Glomerular visceral epithelial cell (primary cell): ENCODE results near the gene HMX1.

ENCODE experiments used
- DNase-seq: peaks from one replicate; pipeline ENCODE4 v3.0.0-alpha.2; 2016; ENCODE audit errors: extremely low spot score

The HMX1 gene

DNA sequence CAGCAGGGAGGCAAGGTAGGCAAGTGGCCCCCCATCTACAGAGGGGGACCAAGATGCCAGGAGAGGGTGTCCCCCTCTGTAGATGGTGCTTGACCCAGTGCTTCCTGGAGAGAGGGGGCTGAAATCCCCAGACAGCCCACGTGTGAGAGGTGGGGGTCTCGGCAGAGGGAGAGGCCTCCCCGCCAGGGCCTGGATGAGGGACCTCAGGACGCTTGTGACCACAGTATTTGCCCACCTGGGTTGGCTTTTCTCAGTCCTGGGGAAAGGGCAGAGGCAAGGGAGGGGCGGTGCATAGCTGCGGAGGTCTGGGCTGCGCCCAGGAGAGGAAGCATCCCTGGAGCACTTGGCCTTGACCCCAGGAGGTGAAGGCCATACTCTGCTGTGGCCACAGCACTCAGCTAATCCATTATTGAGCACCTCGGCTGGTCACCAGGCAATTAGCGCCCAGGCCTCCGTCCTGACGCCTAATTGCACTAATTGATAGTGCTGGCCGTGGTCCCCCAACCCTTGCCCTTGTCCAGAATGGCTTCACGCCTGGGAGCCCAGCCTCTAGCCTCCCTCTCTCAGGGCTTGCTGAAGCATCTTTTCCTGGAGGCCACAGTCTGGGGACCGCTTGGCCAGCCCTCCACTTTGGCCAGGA, 30.7 kb downstream of the HMX1 start:
- no peak for DNase-seq

DNA sequence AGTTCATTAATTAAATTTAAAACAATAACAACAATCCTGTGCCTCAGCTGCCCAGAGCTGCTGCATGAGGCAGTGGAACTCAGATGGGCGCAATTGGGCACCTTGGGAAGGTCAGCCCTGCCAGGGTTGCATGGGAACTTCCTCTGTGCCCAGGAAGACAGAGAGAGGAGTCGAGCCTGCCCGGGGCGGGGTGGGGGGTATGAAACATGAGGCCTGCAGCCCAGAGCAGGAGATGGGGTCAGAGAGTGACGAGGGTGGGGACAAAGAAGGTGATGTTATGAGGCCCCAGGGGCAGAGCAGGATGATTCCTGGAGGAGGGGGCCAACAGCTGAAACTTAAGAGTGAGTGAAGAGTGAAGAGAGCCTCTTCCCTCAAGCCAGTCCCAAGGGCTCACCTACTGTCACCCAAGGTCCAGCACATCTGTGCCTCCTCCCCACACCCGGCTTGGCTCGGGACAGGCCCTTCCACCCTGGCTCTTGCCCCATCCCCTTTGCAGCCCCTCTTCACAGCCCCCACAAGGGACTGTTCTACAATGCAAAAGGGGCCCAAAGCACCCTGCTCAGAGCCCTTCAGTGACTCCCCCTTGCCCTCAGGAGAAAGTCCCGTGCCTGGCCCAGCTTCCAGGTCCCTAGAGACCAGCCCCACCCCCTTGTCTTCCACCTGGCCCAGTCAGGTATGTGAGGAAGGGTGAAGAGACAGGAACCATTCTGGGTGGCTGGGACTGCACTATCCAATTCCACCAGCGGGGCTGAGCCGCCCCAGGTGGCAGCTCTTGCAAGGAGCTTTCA, 31.4 kb downstream of the HMX1 start:
- no peak for DNase-seq

DNA sequence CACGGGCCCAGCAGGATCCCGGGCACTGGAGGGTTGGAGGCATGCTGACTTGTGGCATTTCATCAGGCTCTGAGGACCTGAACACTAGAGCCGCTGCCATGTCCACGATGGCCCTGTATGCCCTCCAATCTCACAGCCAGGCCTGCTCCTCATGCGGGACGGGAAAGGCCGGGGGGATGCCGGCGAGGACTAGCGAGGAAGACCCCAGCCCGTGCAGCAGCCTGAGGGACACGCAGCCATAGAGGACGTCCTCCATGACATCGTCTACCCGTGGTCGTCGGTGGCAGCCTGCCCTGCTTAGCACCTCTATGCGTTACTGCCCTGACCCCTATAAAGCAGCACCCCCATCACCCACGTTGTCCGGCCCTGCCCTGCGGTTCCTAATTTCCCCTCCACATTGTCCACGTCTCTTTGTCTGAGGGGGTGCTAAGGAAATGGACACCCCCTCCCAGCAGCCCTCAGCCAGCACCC, 32.6 kb downstream of the HMX1 start:
- DNase-seq: no peak

DNA sequence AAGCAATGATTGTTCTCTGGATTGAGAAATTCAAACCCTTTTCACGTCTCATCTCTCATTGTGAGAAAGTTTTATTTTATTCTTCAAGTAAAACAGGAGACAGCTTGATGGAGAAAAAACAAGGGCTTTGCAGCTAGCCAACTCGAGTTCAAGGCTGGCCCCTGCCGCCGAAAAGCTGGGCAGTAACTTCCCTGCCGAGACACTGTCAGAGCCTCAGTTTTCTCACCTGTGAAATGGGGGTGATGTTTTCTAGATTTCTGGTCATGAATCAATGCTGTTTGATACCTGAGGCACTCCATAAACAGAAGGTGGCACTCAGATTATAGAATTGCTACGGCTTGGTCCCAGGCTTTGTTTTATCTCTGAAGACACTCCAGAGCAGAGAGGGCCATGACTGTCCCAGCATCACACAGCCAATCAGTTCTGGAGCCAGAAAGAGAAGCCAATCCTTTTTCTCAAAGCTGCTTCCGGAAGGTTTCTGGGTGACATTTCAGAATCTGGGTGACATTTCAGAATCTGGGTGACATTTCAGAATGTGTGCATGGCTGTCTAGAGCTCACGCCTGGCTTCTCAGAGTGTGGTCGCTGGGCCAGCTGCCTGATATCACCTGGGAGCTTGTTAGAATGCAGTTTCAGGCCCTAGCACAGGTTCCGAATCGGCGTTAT, 33.2 kb downstream of the HMX1 start:
- DNase-seq: no peak

DNA sequence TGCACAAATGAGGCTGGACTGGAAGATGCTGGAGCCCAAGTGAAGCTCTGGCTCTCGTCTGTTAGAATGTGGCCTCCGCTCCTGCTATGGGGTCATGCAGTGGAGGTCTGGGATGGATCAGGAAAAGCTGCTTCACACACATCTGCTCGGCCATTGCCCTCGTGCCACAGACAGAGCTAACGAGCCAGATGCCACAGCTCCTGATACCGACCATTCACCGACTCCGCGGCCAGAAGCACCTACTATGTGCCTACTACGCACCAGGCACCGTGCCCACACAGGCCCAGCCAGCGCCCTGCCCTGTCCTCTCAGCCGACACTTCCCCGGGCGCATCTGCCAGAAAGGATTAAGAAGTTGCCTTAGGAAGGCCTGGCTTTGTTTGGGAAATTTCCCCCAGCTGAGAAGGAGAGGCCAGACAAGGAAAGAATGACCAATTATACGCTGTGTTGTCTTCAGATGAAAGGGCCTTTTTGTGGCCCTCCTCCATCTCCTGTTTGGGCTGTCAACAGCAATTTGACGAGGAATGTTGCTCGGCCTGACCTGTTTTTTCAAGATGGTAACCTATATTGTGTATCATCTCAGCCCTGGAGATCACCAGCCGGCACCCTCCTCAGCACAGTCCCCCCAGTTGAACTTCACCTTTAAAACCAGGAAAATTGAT, 34.3 kb downstream of the HMX1 start:
- DNase-seq: no peak

DNA sequence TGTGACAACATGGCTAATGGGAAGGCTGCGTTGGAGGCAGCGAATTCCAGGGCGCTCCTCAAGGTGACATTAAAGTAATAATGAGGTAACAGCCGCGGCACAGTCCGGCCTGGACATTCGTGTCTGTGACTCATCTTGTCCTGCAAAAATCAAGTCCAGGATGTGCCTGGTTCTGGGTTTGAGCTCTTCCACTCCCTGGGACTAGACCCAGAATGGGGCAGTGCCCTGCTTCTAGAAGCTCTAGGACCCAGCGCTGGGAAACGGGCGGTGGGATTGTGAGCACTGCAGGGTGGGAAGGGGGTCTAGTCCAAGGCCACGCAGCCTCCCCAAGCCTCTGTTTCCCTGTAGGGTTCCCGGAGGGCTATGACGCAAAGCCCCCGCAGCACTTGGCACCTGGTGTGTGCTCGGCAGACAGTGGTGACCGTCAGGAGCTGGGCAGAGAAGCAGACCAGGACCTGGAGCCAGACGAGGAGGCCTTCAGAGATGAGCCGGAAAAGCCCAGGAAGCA, 34.9 kb downstream of the HMX1 start:
- no peak for DNase-seq

DNA sequence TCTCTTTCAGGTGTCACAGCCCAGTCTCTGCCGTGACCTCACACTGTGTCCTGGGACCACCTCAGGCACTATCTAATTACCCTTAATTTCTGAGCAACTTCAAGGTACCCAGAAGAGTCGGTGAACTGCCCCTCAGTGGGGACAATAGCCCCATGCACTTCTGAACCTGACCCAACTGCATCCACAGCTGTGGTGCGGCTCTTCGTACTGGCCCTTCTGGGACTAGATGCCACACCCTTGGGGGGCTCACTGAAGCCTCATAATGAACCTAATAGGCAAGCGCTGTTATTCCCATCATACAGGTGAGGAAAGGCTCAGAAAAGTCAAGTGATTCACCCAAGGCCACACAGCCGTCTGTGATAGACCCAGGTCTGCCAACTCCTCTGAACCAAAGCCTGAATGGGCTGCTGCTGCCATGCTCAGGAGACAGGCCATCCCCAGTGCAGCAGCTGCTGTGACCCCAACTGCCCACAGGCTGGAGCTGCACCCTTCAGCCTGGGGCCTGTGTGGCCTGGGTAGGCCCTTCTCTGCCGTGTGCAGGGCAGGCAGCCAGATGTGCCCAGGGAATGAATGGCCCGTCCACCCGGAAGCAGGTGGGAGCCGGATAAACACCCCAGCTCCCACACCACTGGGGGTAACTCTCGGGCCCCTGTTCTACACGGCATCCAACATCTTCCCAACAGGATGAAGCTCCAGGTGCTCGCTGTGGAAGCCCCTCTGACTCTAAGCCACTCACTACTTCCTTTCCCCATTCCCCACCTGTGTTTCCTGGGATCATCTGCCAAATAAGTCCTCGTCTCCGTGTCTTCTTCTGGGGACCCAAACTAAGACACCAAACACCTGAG, 35.9 kb downstream of the HMX1 start:
- DNase-seq: no peak

DNA sequence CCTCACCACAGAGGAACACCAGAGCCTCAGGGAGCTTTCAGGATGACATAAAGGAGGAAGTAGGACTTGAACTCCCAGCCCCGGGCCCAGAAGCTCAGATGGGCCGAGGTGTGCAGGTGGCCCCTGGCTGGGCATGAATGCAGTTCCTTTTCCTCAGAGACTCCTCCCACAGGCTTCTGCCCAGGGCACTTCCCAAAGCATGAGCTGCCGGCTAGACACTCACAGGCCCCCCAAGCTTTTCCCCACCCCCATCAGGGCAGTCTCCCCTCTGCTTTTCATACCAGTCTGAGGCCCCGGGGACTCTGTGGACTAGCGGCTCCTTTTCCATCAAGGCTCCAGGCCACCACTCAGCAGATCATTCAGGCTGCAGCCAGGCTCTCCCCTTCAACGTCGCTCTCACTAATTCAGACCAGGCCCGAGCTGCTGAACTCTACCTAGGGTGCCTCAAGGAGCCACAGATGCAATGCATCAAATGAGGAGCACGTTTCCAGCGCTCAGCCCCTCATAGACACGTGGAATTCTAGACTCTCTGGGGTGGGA, 36.9 kb downstream of the HMX1 start:
- no peak for DNase-seq

DNA sequence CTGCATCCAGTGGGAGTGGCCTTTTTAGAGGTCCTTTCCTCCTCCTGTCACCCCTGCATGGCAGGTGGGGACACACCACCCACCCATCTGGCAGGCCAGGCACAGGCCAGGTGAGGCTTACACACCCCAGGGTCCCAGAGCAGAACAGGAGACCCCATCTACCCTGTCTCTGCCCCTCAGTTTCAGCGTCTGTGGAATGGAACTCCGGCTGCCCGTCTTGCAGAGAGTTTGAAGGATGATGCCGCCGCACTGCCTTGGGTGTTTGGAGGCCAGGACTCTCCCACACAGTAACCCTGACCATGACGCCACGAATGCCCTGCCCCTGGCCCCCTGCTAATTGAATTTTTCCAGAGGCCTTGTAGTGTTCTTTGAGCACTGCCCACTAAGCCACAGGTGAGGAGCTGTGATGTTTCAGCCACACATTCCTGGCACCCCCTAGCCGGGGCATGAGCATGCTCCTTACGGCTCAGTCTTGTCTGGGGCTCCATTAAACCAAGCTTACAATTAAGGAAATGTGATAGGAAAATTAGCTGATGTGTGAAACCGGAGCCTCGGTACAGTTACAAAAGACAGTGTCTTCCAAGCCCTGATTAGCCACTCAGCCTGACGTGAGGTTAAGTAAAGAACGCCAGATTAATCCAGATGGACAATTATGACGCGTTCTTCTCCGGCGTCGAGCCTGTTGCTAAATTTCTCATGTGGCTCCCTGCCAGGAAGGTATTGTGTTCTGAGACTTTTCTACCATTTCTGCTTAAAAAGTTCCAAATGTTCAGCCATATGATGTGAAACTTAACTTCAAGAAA, 39.3 kb downstream of the HMX1 start:
- DNase-seq: no peak

DNA sequence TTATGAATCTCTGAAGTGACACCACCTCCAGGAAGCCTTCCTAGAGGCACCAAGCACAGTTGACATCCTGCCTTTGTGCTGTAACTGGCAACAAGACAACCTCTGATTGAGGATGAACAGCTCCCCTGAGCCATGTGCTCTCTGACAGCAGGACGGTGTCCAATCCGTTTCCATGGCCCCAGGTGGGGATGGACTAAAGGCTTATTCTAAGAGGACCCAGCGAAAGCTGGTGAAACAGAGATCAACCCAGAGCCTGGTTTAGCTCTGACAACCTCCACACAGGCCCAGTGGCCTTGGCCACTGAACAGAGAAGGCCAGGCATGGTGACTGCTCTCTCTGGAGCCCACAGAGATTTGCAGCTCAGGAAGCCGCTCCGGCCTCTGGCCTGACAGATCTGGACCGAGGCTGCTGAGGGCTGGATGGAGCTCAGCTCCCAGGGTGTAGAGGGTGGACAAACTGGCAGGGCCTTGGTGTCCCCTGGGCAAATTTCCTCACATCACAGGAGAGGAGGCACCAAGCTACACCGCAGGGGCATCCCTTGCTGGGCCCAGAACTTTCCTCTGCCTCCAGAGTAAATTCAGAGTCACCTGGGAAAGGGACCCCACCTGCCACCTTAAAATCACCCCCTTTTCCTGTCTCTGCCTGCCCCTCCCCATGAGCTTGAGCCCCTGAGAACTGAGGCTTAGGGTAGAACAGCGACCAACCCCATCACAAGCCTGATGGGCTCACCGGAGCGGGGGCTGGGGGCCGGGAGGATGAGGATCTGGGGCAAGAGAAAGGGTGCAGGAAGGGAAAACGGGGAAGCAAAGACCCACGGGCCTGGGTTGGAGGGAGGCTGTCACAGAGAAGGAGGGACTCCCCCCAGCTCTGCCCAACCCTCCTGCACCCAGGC, 40.2 kb downstream of the HMX1 start:
- no peak for DNase-seq

DNA sequence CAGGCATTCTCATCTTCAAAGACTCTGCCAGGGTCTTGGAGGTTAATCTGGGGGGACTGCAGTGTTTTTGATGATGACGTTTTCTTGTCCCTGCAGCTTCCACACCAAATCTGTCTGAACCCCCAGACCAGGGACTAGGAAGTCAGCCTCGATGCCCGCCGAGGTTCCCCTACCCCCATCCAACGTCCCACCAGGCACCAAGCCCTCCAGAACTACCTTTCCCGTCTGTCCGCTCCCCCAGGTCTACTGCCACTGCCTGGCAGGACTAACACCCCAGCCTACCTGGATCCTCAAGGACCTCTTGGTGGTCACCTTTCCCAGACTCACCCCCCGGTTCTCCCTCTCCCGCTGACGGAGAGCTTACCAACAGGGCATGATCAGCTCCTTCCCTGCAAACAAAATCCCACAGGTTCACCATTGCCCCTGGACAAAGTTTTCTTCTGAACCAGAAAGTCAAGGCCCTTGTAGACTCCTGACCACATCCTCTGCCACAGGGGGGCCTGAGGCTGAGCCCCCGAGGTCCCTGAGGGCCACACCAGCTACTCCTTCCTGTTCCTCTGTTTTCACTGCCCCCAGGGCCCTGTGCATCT, 40.9 kb downstream of the HMX1 start:
- DNase-seq: no peak

DNA sequence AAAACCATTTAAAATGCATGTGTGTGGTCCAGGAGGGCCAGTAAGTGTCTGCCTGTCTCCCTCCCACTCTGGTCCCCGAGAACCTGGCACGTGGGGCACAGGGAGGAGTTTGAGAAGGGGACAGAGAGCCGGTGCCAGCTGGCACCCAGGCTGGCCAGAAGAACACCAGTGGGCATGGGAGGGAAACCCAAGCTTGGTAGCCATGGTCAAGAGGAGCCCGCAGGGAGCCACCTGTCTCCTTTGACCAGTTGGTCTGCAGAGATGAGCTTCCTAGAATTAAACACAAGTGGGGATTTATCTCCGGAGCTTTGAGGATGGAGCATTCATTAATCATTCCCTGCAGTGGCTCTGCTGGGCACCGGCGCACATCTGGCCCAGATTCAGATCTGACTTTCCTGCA, 41.6 kb downstream of the HMX1 start:
- no peak for DNase-seq

DNA sequence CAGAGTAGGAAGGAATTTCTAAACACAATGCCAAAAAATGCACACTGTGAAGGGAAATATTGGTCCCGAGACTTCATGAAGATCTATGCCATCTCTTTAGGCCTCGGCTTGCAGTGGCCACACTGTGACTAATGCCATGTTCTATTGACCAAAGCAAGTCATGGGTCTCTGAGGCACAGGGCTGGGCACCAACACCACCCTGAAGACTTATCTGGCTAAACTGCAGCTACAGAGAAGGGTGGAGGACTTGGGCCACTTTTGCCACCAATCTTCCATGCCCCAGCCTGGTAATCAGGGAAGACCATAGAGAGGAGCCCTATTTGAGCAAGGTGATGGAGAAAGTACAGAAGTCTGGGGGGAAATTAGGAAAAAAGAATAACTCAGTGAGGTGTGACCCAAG, 42.1 kb downstream of the HMX1 start:
- DNase-seq: no peak

DNA sequence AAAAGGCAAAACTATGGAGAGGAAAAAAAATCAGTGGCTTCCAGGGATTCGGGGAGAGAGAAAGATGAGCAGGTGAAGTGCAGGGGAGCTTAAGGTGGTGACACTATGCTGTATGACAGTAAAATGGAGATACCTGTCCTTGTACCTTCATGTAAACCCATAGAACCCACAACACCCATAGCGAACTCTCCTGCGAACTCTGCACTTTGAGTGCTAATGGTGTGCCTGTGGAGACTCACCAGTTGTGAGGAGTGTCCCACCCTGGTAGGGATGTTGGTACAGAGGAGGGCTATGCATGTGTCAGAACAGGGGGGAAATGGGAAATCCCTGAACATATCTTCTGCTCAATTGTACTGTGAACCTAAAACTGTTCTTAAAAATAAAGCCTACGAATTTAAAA, 42.8 kb downstream of the HMX1 start:
- DNase-seq: no peak

DNA sequence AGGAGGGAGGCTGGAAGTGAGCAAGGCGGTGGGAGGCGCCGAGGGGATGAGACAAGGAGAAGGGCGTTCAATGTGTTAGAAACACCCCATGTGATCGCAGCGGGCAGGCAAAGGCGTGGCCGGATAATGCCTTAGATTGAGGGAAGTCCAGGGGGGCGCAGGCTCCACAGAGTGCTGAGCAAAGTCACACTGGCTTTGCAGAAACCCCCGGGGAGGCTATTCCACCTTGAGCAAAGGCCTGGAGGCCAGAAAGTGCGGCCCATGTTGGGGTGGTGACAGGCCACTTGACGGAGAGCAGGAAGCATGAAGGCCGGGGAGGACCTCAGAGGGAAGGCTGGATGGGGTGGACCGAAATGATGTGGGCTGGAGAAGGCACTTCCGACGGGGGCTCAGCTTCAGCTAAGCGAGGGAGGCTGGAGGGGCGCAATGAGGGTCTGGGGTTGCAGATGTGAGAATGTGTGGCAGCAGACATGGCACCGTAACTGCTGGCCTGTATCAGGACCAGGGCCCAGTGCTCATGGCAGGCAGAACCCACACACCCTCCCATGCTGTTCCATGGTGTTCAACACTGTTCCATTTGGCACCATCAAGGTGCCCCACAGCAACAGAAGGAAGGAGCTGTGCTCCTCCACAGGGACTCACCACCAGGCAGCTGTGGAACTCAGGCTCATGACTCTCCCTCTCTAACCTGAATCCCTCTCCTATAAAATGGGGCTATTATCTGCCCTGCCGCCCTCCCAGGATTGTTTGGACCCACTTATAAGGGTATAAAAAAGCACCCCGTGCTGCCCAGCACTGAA, 50.3 kb downstream of the HMX1 start:
- DNase-seq: no peak

DNA sequence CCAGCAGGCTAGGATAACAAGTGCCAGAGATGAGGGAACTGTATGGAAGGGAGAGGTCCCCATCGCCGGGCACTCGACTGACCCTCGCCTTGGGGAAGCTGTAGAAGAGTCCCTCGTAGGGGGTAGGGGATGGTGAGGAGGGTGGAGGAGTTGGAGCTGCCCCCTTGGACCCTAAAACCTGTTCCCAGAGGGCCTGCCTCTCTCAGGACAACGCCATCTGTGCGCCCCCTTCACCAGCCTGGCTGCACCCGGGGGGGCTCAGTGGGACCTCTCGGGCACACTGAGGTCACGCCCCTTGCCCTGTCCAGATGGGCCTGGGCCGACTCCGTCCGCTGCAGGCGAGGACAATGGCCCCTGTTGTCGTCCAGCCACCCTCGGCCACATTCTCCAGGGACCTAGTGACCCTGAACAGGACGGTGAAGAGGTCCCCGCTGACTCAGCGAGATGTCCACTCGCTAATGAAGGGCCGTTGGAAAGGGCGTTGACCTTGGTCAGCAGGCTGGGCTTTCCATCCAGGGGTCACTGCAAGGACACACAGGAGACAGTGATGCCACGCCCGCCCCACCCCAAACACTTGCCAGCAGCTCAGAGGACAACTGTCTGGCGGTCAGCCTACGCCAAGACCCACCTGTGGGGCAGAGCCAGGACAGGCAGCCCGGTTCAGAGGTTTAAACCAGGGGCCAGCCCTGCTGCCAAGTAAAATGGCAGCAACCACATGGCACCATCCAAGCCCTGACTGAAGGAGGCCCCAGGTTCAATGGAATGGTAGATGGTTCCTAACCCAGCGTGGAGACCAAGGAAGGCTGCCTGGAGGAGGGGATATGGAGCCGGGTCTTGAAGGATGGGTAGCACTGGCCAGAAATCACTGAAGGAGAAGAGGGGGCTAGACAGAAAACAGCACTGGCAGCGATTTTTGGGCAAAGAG, 51.2 kb downstream of the HMX1 start:
- DNase-seq: no peak
